CD4-positive, alpha-beta T cell treated with Interleukin-17A for 1 hour (primary cell): Measurements from ENCODE around the gene RGL1.

Experiments used
- DNase-seq: peaks from one replicate; pipeline ENCODE4 v3.0.0-alpha.2; 2020

RGL1 gene

DNA sequence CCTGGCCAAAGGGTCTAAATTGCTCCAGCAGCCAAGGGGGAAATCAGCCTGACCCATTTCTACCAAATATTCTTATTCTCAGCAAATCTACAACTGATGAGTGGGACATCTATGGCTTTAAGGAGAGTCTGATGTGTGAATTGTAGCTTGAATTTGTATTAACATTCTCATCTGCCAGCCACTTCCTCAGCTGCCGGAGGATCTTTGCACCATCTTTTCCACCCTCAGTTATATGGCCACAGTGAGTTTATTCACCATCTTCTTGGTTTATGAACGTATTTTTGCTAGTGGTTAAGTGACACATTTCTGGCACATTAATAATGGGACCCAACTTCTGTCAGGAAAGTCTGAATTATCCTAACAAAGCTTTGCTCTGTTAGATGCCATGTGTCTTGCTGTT is 163.0 kb downstream of the RGL1 start:
- no peak for DNase-seq

DNA sequence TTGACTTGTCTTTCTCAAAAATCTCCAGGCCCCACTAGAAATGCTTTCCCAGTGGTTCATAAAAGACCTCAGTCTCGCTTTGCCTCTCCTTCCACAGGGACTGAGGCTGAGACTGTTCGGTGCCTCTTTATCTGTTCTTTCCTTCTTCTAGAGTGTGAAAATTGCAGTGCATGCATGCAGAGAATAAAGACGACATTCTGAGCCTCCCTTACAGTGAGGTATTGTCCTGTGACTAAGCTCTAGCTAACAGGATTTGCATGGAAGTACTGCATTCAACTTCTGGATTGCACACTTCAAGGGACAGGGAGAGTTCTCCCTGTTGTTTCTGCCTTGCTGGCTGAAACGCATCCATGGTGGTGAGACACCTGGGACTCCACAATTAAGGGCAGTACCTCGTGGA is 163.5 kb downstream of the RGL1 start:
- DNase-seq, result no peak

DNA sequence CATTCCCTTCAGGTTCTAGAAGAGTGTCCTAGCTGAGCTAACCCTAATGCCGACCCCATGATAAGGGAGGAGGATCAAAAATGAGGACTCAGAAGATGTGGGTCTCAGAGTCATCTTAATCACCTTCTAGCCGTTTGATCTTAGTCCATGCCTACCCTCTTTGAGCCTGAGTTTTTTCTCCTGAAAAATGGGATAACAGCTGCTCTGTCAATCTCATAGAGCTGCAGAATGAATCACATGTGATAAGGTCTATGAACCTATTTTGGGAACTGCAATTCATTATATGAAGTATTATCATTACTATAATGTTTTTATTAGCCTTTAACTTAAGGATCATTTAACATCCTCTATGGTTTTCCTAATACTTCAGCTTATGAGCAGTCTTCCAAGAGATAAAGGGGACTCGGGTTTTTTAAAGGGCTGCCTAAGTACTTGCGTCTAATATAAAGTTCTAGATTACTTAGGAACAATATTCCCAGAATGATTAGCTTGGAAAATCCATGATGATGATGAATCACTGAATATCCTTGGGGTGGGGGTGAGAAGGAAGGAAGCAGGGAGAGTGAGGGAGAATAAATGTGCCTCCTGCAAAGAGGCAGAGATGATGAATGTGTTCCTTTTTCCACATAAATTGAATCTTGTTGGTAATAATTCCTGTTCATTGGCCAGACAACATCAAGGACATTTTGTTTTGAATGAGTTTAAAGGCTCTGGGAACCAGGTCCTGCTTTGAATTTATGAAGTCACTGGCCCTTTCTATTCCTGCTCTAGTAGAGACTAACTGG is 165.8 kb downstream of the RGL1 start:
- DNase-seq, result no peak

DNA sequence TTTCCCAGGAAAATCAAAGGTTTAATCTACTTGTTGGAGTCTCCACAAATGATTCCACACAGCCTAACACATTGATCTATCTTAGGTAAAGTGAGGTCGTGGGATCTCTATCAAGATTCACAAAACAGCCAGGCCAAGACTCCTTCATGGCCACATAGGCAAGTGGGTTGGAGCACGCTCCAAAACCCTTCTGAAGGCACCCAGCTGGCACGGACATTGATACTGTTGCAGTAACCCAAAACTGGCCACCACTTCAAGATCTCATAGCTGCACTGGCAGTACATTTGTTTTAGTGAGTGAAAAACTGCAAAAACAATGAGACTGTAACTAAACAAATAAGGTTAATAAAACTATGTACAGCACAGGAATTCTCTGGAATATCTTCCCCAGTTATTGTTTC is 170.7 kb downstream of the RGL1 start:
- DNase-seq, result no peak

DNA sequence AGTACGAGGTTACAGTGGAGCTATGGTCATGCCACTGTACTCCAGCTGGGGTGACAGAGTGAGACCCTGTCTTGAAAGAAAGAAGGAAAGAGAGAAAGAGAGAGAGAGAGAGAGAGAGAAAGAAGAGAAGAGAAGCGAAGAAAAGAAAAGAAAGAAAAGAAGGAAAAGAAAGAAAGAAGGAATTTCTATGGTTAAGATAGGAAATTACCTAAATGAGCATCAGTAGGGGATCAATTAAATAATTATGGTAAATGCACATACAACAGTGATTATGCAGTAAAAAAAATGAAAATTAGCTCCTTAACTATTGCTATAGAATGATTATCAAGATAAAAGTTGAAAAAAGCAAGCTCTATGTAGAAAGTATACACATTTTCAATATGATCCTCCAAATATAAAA is 172.8 kb downstream of the RGL1 start:
- no peak for DNase-seq
